Right cardiac atrium (tissue), 5 donors: ENCODE measurements around the gene TAL1. TPM values are rescaled to one million over a fixed set of nuclear protein-coding genes. Genes with fewer than 3 reads are reported as not detected.
"Not testable (repeated sequence)": the region's sequence is repeated elsewhere in the genome, so short reads cannot be mapped to it uniquely, and the experiment has no call there.

Source experiments
- ATAC-seq, 2 donors: fragments of 200-7000 bp; cut with Tn5 transposase; one replicate each; pipeline versions ENCODE4 v1.8.0 to v1.9.1; 2020; ENCODE audit warnings: moderate library complexity in 2 of 2, mild to moderate bottlenecking in 1 of 2
- DNase-seq, 3 donors: peaks; one replicate each; pipeline ENCODE4 v3.0.0-alpha.2; 2020
- H3K27ac ChIP-seq: one replicate; pipeline ENCODE4 v1.5.1; 2013; ENCODE audit warnings: mild to moderate bottlenecking, low read length, control low read depth, moderate library complexity
- H3K27me3 ChIP-seq: one replicate; pipeline ENCODE4 v1.6.1; 2013; ENCODE audit not compliant: control insufficient read depth, insufficient read depth
- H3K4me1 ChIP-seq: one replicate; pipeline ENCODE4 v1.6.1; 2013; ENCODE audit warnings: low read length; ENCODE audit not compliant: control insufficient read depth, insufficient read depth
- H3K4me3 ChIP-seq: one replicate; pipeline ENCODE4 v1.5.1; 2013; ENCODE audit warnings: low read length, control low read depth
- H3K9me3 ChIP-seq: one replicate; pipeline ENCODE4 v1.6.1; 2013; ENCODE audit warnings: low read length; ENCODE audit not compliant: control insufficient read depth
- WGBS: extraction: QIAGEN DNeasy Blood & Tissue Kit; methylation state at CpG from one replicate; pipeline ENCODE4 v1.1.7; 2013; 5-methylcytosine and 5-hydroxymethylcytosine counted together
- intact Hi-C, 4 donors: fragments of 100-400 bp; cut with DNase I; formaldehyde crosslinking; loops; one replicate each; pipeline versions ENCODE4 v1.11.0 to v1.14.0; 2022 to 2023
- polyA plus RNA-seq: library from polyadenylated mRNA; stranded (reverse); fragments of 200-250 nt; gene quantifications from one replicate; pipeline ENCODE4 v1.2.3, GENCODE V29; 2013
- total RNA-seq, 4 donors: library from RNA; stranded (reverse); fragmentation: NEBNext Ultra II Directional; extraction: Animal tissue kit (Norgen Biotek cat#: 25700); gene quantifications; one replicate each; pipeline ENCODE4 v1.2.1, GENCODE V29; 2021
- donor health status: healthy with polysubstance abuse.
- donor health status: DM: no; HTN: yes; CAD: no.
- donor health status: DM: no; HTN: no; CAD: no.
- donor health status: DM: no; HTN: yes; CAD: no; lungs with severe emphysema.
- donor health status: DM: yes; HTN: yes; CAD: no.

The TAL1 gene
- total and polyA plus RNA-seq, 5 donors: 3.3 to 3.9 (median 3.9) TPM

DNA sequence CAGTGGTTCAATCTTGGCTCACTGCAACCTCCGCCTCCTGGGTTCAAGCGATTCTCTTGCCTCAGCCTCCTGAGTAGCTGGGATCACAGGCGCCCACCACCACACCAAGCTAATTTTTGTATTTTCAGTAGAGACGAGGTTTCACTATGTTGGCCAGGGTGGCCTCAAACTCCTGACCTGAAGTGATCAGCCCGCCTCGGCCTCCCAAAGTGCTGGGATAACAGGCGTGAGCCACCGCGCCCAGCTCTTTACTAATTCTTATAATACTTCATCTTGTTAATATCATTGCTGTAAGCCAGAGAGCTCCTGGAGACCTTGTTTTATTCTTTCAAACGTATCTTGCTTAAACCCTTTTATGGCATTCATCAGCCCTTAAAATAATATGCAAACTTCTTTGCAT is 38.5 kb downstream of the TAL1 start:
- not testable (repeated sequence) for H3K4me1 ChIP-seq, H3K4me3 ChIP-seq, H3K27ac ChIP-seq, DNase-seq, ATAC-seq, H3K27me3 ChIP-seq, H3K9me3 ChIP-seq
- WGBS: 91% methylated on average over 10 of the region's 10 CpGs
- intact Hi-C loops: loop anchor here in 2 of 4 donors (2.0 to 10.0 kb wide), 2 partner anchors 69 to 511 kb away; no protein-coding TSS in a partner anchor

DNA sequence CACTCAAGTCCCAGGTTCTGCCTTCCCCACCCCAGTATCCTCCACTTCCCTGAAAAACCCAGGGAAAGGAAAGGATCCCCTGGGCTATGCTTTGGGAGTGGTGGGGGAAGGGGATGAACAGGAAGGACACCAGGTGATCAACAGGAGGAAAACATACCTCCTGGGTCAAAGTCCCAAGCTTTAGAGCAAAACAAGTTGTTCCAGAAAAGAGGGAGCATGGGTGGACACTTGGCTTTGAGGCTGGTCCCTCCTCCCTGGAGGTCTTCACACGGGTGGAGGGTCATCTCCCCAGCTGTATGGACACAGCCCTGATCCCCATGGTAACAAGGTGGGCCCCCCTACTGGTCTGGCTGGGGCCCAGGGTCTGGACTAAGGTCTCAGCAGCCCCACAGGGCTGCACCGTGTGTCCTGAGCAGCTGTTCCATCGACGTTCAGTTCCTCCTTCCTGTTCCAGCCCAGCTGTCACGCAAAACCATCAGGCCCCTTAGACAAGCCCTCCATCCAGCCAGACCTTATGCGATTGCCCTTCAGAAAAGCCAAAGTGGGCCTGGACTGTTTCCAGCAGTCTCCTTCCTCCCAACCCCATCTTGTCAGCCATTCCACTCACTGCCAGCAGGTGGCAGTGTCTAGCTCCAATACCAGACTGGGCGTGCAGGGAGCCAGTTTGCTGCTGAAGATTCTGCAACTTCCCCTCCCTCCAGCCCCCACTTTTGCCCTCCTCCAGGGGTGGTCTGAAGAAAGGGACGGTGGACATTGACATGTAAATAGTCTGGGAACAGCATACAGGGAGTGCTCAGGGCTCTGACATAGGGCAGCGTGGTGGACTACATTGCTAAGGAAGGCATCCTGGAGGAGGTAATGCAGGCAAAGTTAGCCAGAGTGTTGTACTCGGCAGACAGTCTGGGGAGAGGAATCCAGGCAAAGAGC is 39.3 kb downstream of the TAL1 start:
- ATAC-seq (peak; percentile 27 to 60), DNase-seq (peak; percentile 77 to 91 (median 91))
- Histone ChIP-seq H3K4me3 (no peak overlapping the region), H3K4me1 (peaks cover 4% of the 10 kb centered on the region), H3K9me3 (no peaks in the 10 kb centered on the region), H3K27me3 (no peaks in the 10 kb centered on the region), H3K27ac (no peak overlapping the region)
- 9% methylated on average over 10 of the region's 10 CpGs for WGBS
- intact Hi-C loops: loop anchor here in 2 of 4 donors (2.0 to 10.0 kb wide), 2 partner anchors 70 to 512 kb away; no protein-coding TSS in a partner anchor

GRCh38 chr1:47191940-47192457 is 40.0 kb downstream of the TAL1 start:
- no peak for ATAC-seq
- no peak for DNase-seq
- WGBS: 77% methylated on average over 4 of the region's 4 CpGs
- intact Hi-C loops: loop anchor here in 2 of 4 donors (2.0 to 10.0 kb wide), 2 partner anchors 71 to 513 kb away; no protein-coding TSS in a partner anchor
- peaks cover 4% of the 10 kb centered on the region for H3K4me1 ChIP-seq
- no peak overlapping the region for H3K4me3 ChIP-seq
- H3K27ac ChIP-seq: no peak overlapping the region
- no peaks in the 10 kb centered on the region for H3K9me3 ChIP-seq
- no peaks in the 10 kb centered on the region for H3K27me3 ChIP-seq

- ATAC-seq: no peak
These were observed 41.2 kb downstream of the TAL1 start for GRCh38 chr1:47190857-47191256.

DNA sequence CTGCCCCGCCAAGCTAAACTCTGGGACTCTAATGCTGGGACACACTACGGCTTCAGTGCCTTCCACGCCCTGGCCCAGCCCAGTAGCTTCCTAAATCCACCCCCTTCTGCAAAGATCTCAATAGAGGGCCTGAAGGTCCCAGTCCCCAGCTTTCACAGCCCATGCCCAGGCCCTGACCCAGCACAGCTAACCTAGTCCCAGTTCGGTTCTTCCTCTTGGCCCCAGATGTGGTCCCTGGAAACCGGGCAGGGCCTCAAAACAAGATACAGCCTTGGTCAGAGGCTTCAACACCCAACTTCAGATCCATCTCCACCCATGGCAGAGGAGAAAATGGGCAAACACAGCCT is 41.5 kb downstream of the TAL1 start:
- Histone ChIP-seq H3K9me3 (no peaks in the 10 kb centered on the region), H3K4me1 (peaks cover 4% of the 10 kb centered on the region), H3K27me3 (no peaks in the 10 kb centered on the region), H3K27ac (no peak overlapping the region), H3K4me3 (no peak overlapping the region)
- ATAC-seq (no peak), DNase-seq (no peak)
- WGBS: 51% methylated on average over 5 of the region's 5 CpGs
- intact Hi-C loops: loop anchor here in 1 of 4 donors (10.0 kb wide), 1 partner anchor 514 kb away; no protein-coding TSS in a partner anchor

More at GRCh38 chr1:47190857-47191256, 41.2 kb downstream of the TAL1 start:
- Histone ChIP-seq H3K27ac (no peak overlapping the region), H3K4me1 (peaks cover 4% of the 10 kb centered on the region), H3K4me3 (no peak overlapping the region), H3K9me3 (no peaks in the 10 kb centered on the region), H3K27me3 (no peaks in the 10 kb centered on the region)
- intact Hi-C loops: loop anchor here in 1 of 4 donors (10.0 kb wide), 1 partner anchor 514 kb away; no protein-coding TSS in a partner anchor
- no peak for DNase-seq
- 97% methylated on average over 6 of the region's 6 CpGs for WGBS

GRCh38 chr1:47189844-47190508 is 42.0 kb downstream of the TAL1 start, which contains the start of gene PDZK1IP1:
PDZK1IP1 (minus strand) TSS chr1:47190036; CDS start chr1:47189932, 104 bp downstream.
- peaks cover 4% of the 10 kb centered on the region for H3K4me1 ChIP-seq
- H3K27me3 ChIP-seq: no peaks in the 10 kb centered on the region
- H3K9me3 ChIP-seq: no peaks in the 10 kb centered on the region
- H3K4me3 ChIP-seq: no peak within 1 kb of the TSS
- ATAC-seq: peak; percentile 89 to 91
- 50% methylated on average over 16 of the region's 16 CpGs for WGBS
- intact Hi-C loops: loop anchor here (10.0 kb wide), 5 partner anchors 75 to 525 kb away; partner anchors contain the start of gene FOXD2 (in 1 of the 4)
- peak; percentile 89 to 95 (median 91) for DNase-seq
- no peak within 1 kb of the TSS for H3K27ac ChIP-seq

DNA sequence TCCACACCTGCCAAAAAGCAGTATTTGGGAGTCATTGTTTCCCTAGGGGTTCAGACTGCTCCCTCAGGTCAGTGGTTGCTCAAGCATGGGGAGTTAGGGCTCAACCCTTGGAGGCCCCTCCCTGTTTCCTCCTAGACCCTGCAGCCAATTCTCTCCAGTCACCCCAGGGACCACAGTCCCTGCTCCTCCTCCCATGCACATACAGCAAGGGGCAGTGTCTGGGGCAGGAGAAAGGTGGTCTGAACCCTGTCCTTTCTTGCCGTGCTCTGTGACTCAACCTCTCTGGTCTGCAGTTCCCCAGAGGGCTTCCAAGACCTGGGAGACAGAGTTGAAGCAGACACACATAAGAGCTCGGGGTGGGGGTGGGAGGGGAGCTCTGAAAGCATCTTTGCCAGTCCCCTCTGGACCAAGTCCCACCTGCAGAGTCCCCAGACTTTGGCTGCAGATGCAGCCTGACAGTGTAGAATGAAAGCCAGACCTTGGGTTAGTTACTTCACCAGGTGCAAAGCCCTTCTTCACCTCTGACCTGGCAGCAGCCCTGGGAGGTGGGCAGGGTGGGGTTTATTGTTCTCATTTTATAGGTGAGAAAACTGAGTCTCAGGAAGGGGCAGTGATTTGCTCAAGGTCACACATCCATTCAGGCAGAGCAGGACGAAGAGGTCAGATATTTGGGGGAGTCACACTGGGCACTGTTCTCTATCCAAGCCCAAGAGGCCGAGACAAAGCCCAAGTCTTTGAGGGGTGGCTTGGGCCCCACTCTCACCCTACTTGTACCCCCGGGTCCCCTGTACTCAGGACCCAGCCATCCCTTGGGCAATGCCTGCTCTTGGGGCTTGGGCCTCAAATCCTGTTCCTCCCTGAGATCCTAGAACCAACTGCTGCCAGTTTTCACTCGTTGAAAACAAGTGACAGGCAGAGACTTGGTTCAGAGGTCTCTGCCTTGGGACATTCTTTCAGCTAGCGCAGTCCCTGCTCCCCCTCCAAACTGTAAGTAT is 42.9 kb downstream of the TAL1 start:
- no peak overlapping the region for H3K27ac ChIP-seq
- intact Hi-C loops: loop anchor here in 3 of 4 donors (10.0 kb wide), 4 partner anchors 76 to 526 kb away; partner anchors contain the start of gene FOXD2 (in 1 of the 3)

GRCh38 chr1:47187926-47188250 is 44.1 kb downstream of the TAL1 start:
- Histone ChIP-seq H3K4me3 (no peak overlapping the region), H3K4me1 (peaks cover 4% of the 10 kb centered on the region), H3K9me3 (no peaks in the 10 kb centered on the region), H3K27ac (no peak overlapping the region), H3K27me3 (no peaks in the 10 kb centered on the region)
- no peak for ATAC-seq
- intact Hi-C loops: loop anchor here in 3 of 4 donors (10.0 kb wide), 4 partner anchors 77 to 527 kb away; partner anchors contain the start of gene FOXD2 (in 1 of the 3)
- no peak for DNase-seq
- WGBS: 83% methylated on average over 2 of the region's 2 CpGs

More for the DNA sequence above, 42.9 kb downstream of the TAL1 start:
- DNase-seq (no peak), ATAC-seq (no peak)
- WGBS: 79% methylated on average over 7 of the region's 7 CpGs
- Histone ChIP-seq H3K27me3 (no peaks in the 10 kb centered on the region), H3K4me3 (no peak overlapping the region), H3K9me3 (no peaks in the 10 kb centered on the region), H3K4me1 (peaks cover 4% of the 10 kb centered on the region)

DNA sequence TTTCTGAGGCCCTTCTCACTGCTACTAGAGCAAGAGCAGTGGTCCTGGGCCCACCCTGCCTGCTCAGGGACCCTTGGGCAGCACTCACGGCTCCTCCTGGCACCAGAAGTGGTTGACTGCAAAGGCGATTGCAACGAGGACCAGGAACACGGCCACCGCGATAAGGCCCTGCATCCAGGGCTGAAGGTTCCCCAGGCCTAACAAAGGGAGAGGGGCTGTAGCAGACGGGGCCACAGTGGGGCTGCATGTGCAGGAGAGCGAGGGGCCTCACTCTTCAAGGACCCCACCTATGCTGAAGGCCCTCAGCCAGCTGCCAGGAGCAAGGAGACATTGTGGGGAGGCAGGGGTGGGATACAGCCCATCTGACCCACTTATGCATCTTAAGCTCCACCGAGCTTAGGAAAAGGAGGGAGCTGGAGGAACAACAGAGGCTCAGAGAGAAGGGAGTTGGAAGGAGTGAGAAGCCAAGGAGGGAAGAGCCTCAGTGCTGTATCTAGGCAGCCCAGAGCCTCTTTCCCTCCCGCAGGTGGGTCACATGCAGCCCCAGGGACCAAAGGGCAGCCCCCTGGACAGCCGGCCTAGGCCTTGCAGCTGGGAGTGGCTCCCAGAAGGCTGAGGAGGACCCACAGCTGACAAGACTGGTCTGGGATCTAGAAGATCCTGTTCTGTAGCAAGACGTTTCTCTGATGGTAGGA is 44.6 kb downstream of the TAL1 start:
- DNase-seq (no peak), ATAC-seq (no peak)
- H3K27me3 ChIP-seq: no peaks in the 10 kb centered on the region
- H3K9me3 ChIP-seq: no peaks in the 10 kb centered on the region
- intact Hi-C loops: loop anchor here in 3 of 4 donors (10.0 kb wide), 4 partner anchors 77 to 527 kb away; partner anchors contain the start of gene FOXD2 (in 1 of the 3)
- no peak overlapping the region for H3K4me3 ChIP-seq
- H3K4me1 ChIP-seq: peaks cover 3% of the 10 kb centered on the region
- H3K27ac ChIP-seq: no peak overlapping the region
- WGBS: 84% methylated on average over 12 of the region's 12 CpGs
